OCI-LY3 (cell line): Measurements from ENCODE around the gene NBEA.

ENCODE experiments used
- H2AFZ ChIP-seq: fragments of 200-600, 300-600 bp; shearing (Covaris generic); 2 replicates; pipeline ENCODE4 v1.6.0; 2014; ENCODE audit warnings: antibody characterized with exemption, low read depth, low read length
- H3K27ac ChIP-seq: fragments of 200-600, 300-600 bp; sonication (generic); 2 replicates; pipeline ENCODE4 v1.5.1; 2014; ENCODE audit warnings: mild to moderate bottlenecking, low read length, moderate library complexity, mixed read lengths
- H3K27me3 ChIP-seq: fragments of 200-600, 300-600 bp; sonication (generic); 2 replicates; pipeline ENCODE4 v1.6.1; 2014; ENCODE audit warnings: low read depth, low read length, mixed read lengths
- H3K36me3 ChIP-seq: fragments of 200-600, 300-600 bp; sonication (generic); replicated peaks from 2 replicates; pipeline ENCODE3; 2014; ENCODE audit warnings: low read depth, low read length, mixed read lengths
- H3K4me1 ChIP-seq: fragments of 300-600, 200-600 bp; sonication (generic); 2 replicates; pipeline ENCODE4 v1.6.1; 2014; ENCODE audit warnings: low read length, mixed read lengths
- H3K4me2 ChIP-seq: fragments of 200-600, 300-600 bp; sonication (generic); 2 replicates; pipeline ENCODE4 v1.6.1; 2014; ENCODE audit warnings: low read length, mixed read lengths
- H3K4me3 ChIP-seq: fragments of 300-600, 200-600 bp; sonication (generic); 2 replicates; pipeline ENCODE4 v1.5.1; 2014; ENCODE audit warnings: antibody characterized with exemption, mild to moderate bottlenecking, low read length, moderate library complexity
- H3K79me2 ChIP-seq: fragments of 300-600, 200-600 bp; shearing (Covaris generic); 2 replicates; pipeline ENCODE4 v1.6.1; 2014; ENCODE audit warnings: mild to moderate bottlenecking, low read length, mixed read lengths
- H3K9ac ChIP-seq: fragments of 300-600, 200-600 bp; shearing (Covaris generic); 2 replicates; pipeline ENCODE4 v1.6.0; 2014; ENCODE audit warnings: mild to moderate bottlenecking, low read length, moderate library complexity
- H3K9me3 ChIP-seq: fragments of 200-600, 300-600 bp; shearing (Covaris generic); 2 replicates; pipeline ENCODE4 v1.6.1; 2014; ENCODE audit warnings: low read length, mixed read lengths; ENCODE audit not compliant: insufficient read depth
- H4K20me1 ChIP-seq: fragments of 200-600, 300-600 bp; sonication (generic); 2 replicates; pipeline ENCODE4 v1.6.1; 2016; ENCODE audit warnings: low read length, mixed read lengths; ENCODE audit not compliant: insufficient read depth
- EZH2phosphoT487 ChIP-seq: fragments of 200-600 bp; shearing (Covaris generic); IDR thresholded peaks from 2 replicates; pipeline ENCODE4 v1.6.1; 2018; ENCODE audit warnings: antibody characterized with exemption, mixed run types, low read depth
- TF ChIP-seq, protein P1 (sequence below): fragments of 200-600, 300-600 bp; sonication (generic); IDR thresholded peaks from 2 replicates; pipeline ENCODE4 v1.5.1; 2014; ENCODE audit warnings: antibody characterized with exemption, low read length, low read depth

The NBEA gene

DNA sequence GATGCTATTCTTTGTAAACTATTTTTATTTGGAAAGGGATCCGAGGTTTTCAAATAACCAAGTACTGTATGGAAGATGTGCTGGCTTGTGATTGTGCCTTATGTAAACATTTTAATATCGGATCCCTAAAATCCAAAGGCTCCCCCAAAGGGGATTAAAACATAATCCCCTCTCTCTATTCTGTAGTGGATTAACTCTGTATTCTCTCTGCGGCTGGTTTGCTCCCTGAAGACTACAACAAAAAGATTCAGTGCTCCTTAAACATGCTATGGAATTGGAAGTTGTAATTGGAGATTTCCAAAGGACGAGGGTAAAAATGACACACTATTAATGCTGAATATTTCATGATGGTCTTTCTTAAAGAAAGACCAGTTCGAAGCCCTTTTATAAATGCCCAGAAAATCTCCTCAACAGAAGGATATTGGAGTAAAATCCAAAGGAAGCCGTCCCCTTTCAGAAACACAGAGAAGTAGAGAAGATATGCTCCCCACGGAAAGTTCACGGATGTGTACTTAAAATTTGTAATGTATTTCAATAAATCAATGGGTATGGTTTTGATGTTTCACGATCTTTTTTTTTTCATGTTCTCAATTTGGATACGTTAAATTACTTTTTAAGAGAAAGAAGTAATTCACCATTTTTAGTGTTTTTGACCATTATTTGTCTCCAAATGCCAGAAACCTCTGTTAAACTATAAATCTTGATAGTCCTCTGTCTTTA lies 527.9 kb downstream of the NBEA start:
- Histone ChIP-seq H3K4me3 (no peak overlapping the region), H3K27me3 (no peaks in the 10 kb centered on the region), H3K27ac (no peak overlapping the region), H3K4me2 (no peak overlapping the region), H2AFZ (no peak overlapping the region), H3K9ac (no peak overlapping the region), H3K9me3 (no peaks in the 10 kb centered on the region), H4K20me1 (no peaks in the 10 kb centered on the region), H3K36me3 (no peaks in the 10 kb centered on the region), H3K4me1 (peaks cover 13% of the 10 kb centered on the region), H3K79me2 (no peaks in the 10 kb centered on the region)
- TF ChIP-seq EZH2phosphoT487 = no peak
- TF ChIP-seq, protein P1, sequence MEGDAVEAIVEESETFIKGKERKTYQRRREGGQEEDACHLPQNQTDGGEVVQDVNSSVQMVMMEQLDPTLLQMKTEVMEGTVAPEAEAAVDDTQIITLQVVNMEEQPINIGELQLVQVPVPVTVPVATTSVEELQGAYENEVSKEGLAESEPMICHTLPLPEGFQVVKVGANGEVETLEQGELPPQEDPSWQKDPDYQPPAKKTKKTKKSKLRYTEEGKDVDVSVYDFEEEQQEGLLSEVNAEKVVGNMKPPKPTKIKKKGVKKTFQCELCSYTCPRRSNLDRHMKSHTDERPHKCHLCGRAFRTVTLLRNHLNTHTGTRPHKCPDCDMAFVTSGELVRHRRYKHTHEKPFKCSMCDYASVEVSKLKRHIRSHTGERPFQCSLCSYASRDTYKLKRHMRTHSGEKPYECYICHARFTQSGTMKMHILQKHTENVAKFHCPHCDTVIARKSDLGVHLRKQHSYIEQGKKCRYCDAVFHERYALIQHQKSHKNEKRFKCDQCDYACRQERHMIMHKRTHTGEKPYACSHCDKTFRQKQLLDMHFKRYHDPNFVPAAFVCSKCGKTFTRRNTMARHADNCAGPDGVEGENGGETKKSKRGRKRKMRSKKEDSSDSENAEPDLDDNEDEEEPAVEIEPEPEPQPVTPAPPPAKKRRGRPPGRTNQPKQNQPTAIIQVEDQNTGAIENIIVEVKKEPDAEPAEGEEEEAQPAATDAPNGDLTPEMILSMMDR = no peak

GRCh38 chr13:35470671-35471661 lies 528.9 kb downstream of the NBEA start:
- Histone ChIP-seq H3K4me1 (peaks cover 13% of the 10 kb centered on the region), H3K79me2 (no peaks in the 10 kb centered on the region), H3K4me3 (no peak overlapping the region), H3K36me3 (no peaks in the 10 kb centered on the region), H3K9ac (no peak overlapping the region), H3K4me2 (no peak overlapping the region), H2AFZ (no peak overlapping the region), H4K20me1 (no peaks in the 10 kb centered on the region), H3K27ac (no peak overlapping the region), H3K27me3 (no peaks in the 10 kb centered on the region), H3K9me3 (no peaks in the 10 kb centered on the region)
- TF ChIP-seq EZH2phosphoT487 = no peak
- TF ChIP-seq, protein P1 = no peak

DNA sequence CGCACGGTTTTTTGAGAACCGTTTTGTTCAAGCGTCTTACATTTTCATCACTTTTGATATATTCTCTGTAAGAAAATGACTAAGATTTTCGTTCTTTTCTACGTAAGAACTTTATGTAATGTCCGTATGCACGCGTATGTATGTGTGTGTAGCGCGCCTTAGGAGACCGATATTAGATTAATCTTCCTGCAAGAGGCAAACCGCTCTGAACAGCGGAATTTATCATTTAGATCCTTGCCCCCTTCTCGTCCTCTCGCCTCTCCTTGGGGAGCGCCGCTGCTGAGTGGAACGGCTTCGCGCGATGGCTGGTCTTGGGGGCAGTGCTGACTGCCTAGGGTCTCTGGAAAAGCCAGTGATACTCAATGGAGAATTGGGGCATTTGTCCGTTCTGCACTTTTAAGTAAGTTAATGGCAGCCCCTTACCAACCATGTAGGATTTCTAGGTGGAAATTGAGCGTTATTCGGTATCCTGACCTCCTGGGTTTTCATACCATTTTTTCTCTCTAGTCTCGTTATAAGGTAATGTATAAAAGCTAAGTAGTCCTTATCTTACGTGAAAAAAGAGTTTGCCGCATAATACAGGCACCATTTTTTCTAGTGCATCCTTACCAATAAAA lies 529.7 kb downstream of the NBEA start:
- Histone ChIP-seq H4K20me1 (no peaks in the 10 kb centered on the region), H3K79me2 (no peaks in the 10 kb centered on the region), H2AFZ (no peak overlapping the region), H3K27ac (no peak overlapping the region), H3K36me3 (no peaks in the 10 kb centered on the region), H3K9me3 (no peaks in the 10 kb centered on the region), H3K27me3 (0 out of 2 replicates have a peak, but pooled peaks cover 2% of the 10 kb centered on the region), H3K4me3 (no peak overlapping the region), H3K4me2 (no peak overlapping the region), H3K4me1 (peaks cover 13% of the 10 kb centered on the region), H3K9ac (no peak overlapping the region)
- no peak for TF ChIP-seq EZH2phosphoT487
- TF ChIP-seq, protein P1 = no peak
